ENCODE results near the gene TMEM123. TPM values are rescaled to one million over a fixed set of nuclear protein-coding genes. Genes with fewer than 3 reads are reported as not detected.

The TMEM123 gene
- total RNA-seq, 1 experiment from 2014 or later, result 236 TPM

- CTCF ChIA-PET, result no interaction called here
- Mint-ChIP-seq H3K36me3 (ENCODE audit: insufficient read depth, unreplicated experiment) (peaks cover 16% of the 10 kb centered on the region), H3K4me1 (ENCODE audit: low read depth, unreplicated experiment) (no peaks in the 10 kb centered on the region), H3K27me3 (ENCODE audit: unreplicated experiment) (no peaks in the 10 kb centered on the region), H3K4me3 (ENCODE audit: low read depth, unreplicated experiment) (no peak overlapping the region), H3K27ac (ENCODE audit: unreplicated experiment) (no peak overlapping the region), H3K9me3 (ENCODE audit: low read depth, unreplicated experiment) (no peaks in the 10 kb centered on the region)
- intact Hi-C loops (cut with micrococcal nuclease; ENCODE audit: unreplicated experiment), result no loop called here
- DNase-seq, result no peak
- BruUV-seq (replicated peaks), result no TSS peak
- TF ChIP-seq CTCF (IDR thresholded peaks at IDR 0.05; ENCODE audit: unreplicated experiment), result no peak
Measured at GRCh38 chr11:102407901-102408300, 44.7 kb downstream of the TMEM123 start.

GRCh38 chr11:102406099-102406498 is 46.5 kb downstream of the TMEM123 start:
- intact Hi-C loops (cut with micrococcal nuclease; ENCODE audit: unreplicated experiment), result no loop called here
- no peak for DNase-seq
- Mint-ChIP-seq H3K4me3 (ENCODE audit: low read depth, unreplicated experiment) (no peak overlapping the region), H3K4me1 (ENCODE audit: low read depth, unreplicated experiment) (no peaks in the 10 kb centered on the region), H3K27ac (ENCODE audit: unreplicated experiment) (no peak overlapping the region), H3K27me3 (ENCODE audit: unreplicated experiment) (no peaks in the 10 kb centered on the region), H3K9me3 (ENCODE audit: low read depth, unreplicated experiment) (no peaks in the 10 kb centered on the region), H3K36me3 (ENCODE audit: insufficient read depth, unreplicated experiment) (peaks cover 16% of the 10 kb centered on the region)
- TF ChIP-seq CTCF (IDR thresholded peaks at IDR 0.05; ENCODE audit: unreplicated experiment), result no peak
- no TSS peak for BruUV-seq (replicated peaks)
- CTCF ChIA-PET, result interaction anchor here (0.6 to 1.2 kb wide), 2 partner anchors 16 to 20 kb away, joined by 3 read pairs; no protein-coding TSS in a partner anchor

- no peak for TF ChIP-seq CTCF (IDR thresholded peaks at IDR 0.05; ENCODE audit: unreplicated experiment)
- no peak for DNase-seq
- BruUV-seq (replicated peaks), result no TSS peak
- peaks cover 16% of the 10 kb centered on the region for H3K36me3 Mint-ChIP-seq (ENCODE audit: insufficient read depth, unreplicated experiment)
- no peaks in the 10 kb centered on the region for H3K27me3 Mint-ChIP-seq (ENCODE audit: unreplicated experiment)
- H3K4me3 Mint-ChIP-seq (ENCODE audit: low read depth, unreplicated experiment), result no peak overlapping the region
- H3K4me1 Mint-ChIP-seq (ENCODE audit: low read depth, unreplicated experiment), result no peaks in the 10 kb centered on the region
- H3K27ac Mint-ChIP-seq (ENCODE audit: unreplicated experiment), result no peak overlapping the region
- no peaks in the 10 kb centered on the region for H3K9me3 Mint-ChIP-seq (ENCODE audit: low read depth, unreplicated experiment)
- intact Hi-C loops (cut with micrococcal nuclease; ENCODE audit: unreplicated experiment), result no loop called here
- CTCF ChIA-PET, result interaction anchor here (1.2 kb wide), 1 partner anchor 15 kb away, joined by 3 read pairs; no protein-coding TSS in a partner anchor
Measured at GRCh38 chr11:102405501-102405900, 47.1 kb downstream of the TMEM123 start.

- Mint-ChIP-seq H3K36me3 (ENCODE audit: insufficient read depth, unreplicated experiment) (peaks cover 16% of the 10 kb centered on the region), H3K4me3 (ENCODE audit: low read depth, unreplicated experiment) (no peak overlapping the region), H3K9me3 (ENCODE audit: low read depth, unreplicated experiment) (no peaks in the 10 kb centered on the region), H3K27ac (ENCODE audit: unreplicated experiment) (no peak overlapping the region), H3K4me1 (ENCODE audit: low read depth, unreplicated experiment) (no peaks in the 10 kb centered on the region), H3K27me3 (ENCODE audit: unreplicated experiment) (no peaks in the 10 kb centered on the region)
- CTCF ChIA-PET, result no interaction called here
- BruUV-seq (replicated peaks), result no TSS peak
- intact Hi-C loops (cut with micrococcal nuclease; ENCODE audit: unreplicated experiment), result loop anchor here (5.0 kb wide), 1 partner anchor 45 kb away; no protein-coding TSS in a partner anchor
- no peak for TF ChIP-seq CTCF (IDR thresholded peaks at IDR 0.05; ENCODE audit: unreplicated experiment)
- DNase-seq, result no peak
Measured at GRCh38 chr11:102402548-102402947, 50.0 kb downstream of the TMEM123 start.

All from Calu3 (cell line).